ENCODE results near the gene CLECL1.
"Not testable (repeated sequence)": the region's sequence is repeated elsewhere in the genome, so short reads cannot be mapped to it uniquely, and the experiment has no call there.

- TF ChIP-seq CTCF, POLR2A (IDR thresholded peaks at IDR 0.05): not testable (repeated sequence)
These were observed 37.7 kb downstream of the CLECL1 start for GRCh38 chr12:9695150-9695549.

Measured in uterus (tissue), 2 donors.